Measurements from ENCODE around the gene SYCP2L.

SYCP2L gene

DNA sequence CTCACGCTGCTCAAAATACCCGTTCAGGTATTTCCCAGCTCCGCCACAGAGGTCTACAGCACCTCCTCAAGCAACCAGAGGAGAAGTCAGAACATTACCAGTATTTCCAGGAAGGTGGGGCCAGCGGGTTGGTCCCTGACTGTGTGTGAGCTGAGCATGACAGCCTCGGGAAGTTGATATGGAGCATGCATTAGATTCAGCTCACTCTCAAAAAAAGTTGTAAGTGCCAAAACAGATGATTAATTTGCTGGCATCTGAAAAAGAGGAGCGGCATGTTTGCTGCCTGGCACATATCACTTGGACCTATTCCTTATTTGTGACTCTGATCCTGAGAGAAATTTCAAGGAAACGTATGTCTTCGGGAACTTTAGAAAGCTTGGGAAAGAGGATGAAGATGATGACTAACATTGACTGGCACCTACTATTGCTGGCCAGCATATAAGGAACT lies 125.0 kb downstream of the SYCP2L start:
- DNase-seq = no peak

DNA sequence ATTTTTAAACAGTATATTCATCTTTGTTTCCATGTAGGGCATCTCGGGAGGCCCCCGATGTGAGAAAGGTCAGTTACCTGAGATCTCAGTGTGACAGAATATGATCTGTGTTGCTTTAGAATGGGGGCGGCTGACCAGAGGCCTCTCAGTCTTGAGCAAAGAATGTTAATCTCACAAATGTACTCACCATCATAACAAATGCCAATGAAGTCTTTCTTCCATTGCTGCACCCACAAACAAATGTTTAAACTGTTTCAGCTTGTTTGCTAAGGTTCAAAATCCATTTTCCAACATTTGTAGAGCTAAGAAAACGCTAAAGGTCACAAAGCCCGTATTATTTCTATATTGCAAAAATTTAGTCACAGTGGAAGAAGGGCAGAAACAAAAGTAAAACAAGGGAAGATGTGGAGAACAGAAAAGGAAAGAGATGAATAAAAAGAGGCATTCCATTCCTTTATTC lies 125.5 kb downstream of the SYCP2L start:
- no peak for DNase-seq

DNA sequence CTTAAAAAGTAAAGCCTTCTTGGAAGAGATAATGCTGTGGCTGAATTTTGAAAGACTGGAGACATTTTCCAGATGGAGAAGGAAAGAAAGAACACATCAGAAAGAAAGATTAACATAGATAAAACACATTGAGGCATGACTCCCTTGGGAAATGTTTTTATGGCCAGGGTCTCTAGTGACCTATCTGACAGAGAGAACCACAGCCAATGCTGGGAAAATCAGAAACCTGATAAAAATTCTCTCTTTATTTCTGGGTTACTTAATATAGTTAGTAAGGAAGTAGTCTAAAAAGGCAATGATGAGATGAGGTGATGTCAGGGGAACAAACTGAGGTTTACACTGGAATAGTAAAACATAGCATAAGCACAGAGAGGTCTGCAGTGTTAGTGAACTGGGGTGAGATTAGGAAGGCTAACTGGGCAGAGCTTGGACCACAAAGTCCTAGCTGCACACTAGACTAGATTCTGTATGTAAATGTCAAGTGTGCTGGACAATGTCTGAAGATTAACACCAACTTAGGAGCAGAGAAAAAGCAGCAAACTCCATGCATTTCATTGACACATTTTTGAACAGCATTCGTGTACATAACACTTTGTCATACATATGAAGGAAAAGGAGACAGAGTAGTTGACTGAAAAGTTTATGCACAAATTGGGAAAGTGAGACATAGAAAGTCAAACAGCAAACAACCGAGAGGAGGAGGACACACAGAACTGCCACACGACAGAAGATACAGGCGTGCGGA lies 126.3 kb downstream of the SYCP2L start:
- DNase-seq = no peak

DNA sequence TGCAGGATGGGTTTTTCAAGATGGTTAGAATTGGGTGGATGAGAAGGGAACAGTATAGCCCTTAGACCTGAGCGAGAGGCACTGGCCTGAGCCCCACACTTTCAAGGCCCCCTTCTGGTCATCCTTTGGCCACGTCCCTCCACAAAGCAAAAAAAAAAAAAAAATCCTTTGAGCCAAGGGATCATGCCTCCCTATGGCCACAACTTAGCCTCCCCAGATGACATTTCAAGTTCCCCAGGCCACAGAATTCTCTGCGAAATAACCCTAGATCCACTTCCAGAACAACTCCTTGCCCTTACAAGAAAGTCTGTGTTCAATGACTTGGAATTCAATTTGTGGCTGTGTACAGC lies 126.8 kb downstream of the SYCP2L start:
- DNase-seq = no peak

DNA sequence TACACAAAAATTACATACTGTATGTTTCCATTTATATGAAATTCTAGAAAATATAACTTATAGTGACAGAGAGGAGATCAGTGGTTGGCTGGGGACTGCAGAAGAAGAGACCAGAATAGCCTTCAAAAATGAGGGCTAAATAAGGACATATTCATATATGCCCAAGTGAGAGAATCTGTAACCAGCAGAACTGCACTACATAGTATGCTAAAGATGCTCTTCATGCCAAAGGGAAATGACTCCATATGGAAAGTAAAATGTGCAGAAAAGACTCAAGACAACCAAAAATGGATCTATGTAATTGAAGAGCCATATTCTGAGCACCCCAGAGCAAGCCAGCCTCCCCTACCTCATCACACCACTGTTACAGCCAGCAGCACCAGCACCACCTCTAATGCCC lies 128.2 kb downstream of the SYCP2L start:
- DNase-seq = no peak

DNA sequence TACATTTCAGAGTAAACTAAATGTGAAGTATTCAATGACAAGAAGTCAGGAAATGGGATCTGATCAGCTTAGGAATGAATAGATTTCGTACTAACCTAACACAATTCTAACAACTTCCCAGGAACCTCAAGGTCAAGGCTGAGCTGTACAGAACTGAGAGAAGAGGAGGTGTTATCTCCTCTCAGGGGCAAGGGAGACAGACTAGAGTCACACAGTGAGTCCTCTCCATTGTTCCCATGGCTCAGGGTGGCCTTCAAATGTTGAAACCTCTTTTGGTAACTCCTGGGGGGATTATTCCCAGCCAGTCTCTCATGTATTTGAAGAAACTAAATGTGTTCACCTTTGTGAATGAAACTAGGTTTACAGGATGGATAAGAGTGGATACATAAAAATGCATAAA lies 129.6 kb downstream of the SYCP2L start:
- no peak for DNase-seq

DNA sequence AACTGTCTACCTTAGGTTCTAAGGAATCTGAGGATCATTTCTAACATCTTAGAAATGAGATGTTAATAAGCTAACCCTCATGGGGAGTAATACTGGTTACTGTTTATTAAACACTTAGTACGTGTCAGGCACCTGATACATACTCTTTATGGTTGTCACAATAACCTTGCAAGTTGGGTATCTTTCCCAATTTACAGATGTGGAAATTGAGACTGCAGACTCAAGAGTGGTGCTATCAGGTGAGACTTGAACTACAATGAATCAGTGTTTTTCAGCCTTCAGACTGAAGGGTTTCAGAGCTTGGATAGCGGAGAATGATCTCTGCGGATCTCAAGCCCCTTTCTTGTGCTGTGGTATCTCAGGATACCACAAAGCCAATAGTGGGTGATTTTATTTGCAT lies 130.2 kb downstream of the SYCP2L start:
- DNase-seq = no peak

DNA sequence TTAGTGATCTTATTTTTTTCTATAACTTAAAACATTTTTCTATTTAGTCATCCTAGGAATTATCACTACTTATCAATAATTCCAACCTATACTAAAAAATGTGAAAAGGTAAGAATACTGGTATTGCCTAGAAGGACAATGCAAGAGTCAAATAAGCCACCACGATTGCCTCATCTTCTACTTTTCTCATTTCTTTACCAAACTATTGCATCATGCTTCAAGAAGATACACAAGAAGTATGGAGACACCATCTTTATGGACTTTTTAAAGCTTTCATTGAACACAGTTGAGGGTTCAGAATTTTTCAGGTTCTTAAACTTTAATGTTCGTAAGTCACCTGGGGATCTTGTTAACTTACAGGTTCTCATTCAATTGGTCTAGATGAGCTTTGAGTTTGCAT lies 131.4 kb downstream of the SYCP2L start:
- no peak for DNase-seq

DNA sequence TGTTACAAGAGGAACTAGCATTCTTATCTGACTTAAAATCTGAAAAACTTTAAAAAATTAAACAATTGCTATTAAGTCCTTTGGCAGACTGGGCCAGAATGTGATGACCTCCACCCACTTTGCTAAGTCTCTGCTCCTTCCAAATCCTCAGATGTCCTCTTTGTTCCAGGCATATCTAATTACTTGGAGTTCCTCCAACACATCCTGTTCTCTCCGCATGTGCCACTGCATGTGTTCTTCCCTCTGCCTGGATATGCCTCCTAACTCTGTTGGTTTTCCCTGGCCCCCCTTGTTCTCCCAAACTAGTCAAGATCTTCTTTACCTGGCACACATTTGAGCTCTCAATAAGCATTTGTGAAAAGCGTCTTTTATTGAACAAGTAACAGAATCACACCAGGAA lies 134.2 kb downstream of the SYCP2L start:
- DNase-seq = no peak

DNA sequence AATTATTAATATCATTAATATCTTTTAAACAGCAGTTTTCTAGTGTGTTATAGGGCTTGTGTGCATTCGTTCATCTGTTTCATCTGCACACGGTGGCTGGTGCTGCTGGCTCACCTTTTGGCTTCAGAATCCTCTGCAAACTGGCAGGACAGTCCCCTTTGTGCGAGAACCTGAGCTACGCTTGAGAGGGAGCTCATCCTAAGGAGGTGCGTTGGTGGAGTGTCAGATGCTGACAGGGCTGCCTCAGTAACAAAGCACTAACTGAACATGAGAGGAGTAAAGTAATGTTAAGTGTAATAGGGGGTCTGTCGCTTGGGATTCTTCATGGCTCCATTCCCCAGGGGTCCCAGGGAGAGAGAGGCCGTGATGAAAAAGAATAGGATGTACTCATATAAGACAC lies 134.9 kb downstream of the SYCP2L start:
- DNase-seq = no peak

DNA sequence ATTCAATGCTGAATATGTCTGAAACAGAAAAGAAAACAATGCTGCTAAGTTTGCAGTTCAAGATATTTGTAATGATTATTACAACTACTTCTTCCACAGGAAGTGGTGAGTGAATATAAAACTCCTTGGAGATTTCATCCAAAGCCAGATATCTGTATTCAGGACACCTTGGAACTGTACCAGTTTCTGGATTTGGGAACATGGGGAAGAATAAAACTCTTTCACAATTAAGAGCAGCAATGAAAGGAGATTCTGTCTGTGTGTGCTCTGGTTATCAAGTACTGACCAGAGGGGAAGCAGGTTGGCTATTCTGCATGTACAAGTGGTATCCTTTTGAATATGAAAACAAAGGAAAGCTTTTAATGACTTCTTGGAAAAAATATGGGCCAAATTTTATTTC lies 136.2 kb downstream of the SYCP2L start:
- DNase-seq = no peak

All from NCI-H345 (cell line).